Dedifferentiated amniotic fluid mesenchymal stem cell (primary cell): ENCODE data around the gene KDM2B.
"Not testable (repeated sequence)": the region's sequence is repeated elsewhere in the genome, so short reads cannot be mapped to it uniquely, and the experiment has no call there.

ENCODE experiments used
- DNase-seq: peaks from one replicate; pipeline ENCODE4 v3.0.0-alpha.2; 2016; ENCODE audit errors: extremely low spot score

KDM2B gene

GRCh38 chr12:121384891-121385290 lies 195.9 kb downstream of the KDM2B start:
- not testable (repeated sequence) for DNase-seq

- no peak for DNase-seq
Measured at GRCh38 chr12:121383601-121384021, 197.2 kb downstream of the KDM2B start.

GRCh38 chr12:121379945-121380344 lies 200.9 kb downstream of the KDM2B start:
- no peak for DNase-seq
